22Rv1 (cell line): ENCODE results near the gene RIMS3.

Experiments used
- H3K27ac ChIP-seq: fragments of 450-650 bp; 2 replicates; pipeline ENCODE4 v1.5.1; 2017
- CTCF ChIP-seq: fragments of 450-650 bp; IDR thresholded peaks from 2 replicates; pipeline ENCODE4 v1.5.1; 2017; ENCODE audit warnings: mild to moderate bottlenecking
- ZFX ChIP-seq: fragments of 450-650 bp; IDR thresholded peaks from 2 replicates; pipeline ENCODE4 v1.6.1; 2017; ENCODE audit warnings: antibody characterized with exemption, borderline replicate concordance

The RIMS3 gene

GRCh38 chr1:40665335-40666171 is at the start of gene RIMS3:
TSS of gene RIMS3 (minus strand) at chr1:40665682. CDS start at chr1:40641925, 23,757 bp downstream.
- TF ChIP-seq CTCF, result no peak
- no peak for TF ChIP-seq ZFX
- peak within 1 kb of the TSS; percentile 63 for H3K27ac ChIP-seq

GRCh38 chr1:40712997-40713396 is 47.5 kb upstream of the RIMS3 start:
- no peak for TF ChIP-seq ZFX
- TF ChIP-seq CTCF, result no peak
- H3K27ac ChIP-seq, result peak overlapping the region; percentile 99

DNA sequence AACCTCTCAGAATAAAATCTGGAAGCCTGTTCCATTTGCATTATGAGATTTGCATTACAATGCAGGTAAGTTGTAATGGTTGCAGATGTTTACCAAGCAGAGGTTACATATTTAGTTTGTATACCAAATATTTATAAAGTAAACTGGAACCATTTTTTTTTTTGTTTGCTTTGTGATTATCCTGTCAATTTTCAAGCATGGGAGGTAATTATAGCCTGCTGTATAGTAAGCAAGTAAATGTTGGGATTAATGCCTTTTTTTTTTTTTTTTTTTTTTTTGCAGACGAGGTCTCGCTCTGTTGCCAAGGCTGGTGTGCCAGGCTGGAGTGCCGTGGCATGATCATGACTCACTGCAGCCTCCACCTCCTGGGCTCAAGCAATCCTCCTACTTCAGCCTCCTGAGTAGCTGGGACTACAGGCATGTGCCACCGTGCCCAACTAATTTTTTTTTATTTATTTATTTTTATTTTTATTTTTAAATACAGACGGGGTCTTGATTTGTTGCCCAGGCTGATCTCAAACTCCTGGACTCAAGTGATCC is 47.0 kb upstream of the RIMS3 start:
- peak overlapping the region; percentile 99 for H3K27ac ChIP-seq
- no peak for TF ChIP-seq CTCF
- TF ChIP-seq ZFX, result no peak

DNA sequence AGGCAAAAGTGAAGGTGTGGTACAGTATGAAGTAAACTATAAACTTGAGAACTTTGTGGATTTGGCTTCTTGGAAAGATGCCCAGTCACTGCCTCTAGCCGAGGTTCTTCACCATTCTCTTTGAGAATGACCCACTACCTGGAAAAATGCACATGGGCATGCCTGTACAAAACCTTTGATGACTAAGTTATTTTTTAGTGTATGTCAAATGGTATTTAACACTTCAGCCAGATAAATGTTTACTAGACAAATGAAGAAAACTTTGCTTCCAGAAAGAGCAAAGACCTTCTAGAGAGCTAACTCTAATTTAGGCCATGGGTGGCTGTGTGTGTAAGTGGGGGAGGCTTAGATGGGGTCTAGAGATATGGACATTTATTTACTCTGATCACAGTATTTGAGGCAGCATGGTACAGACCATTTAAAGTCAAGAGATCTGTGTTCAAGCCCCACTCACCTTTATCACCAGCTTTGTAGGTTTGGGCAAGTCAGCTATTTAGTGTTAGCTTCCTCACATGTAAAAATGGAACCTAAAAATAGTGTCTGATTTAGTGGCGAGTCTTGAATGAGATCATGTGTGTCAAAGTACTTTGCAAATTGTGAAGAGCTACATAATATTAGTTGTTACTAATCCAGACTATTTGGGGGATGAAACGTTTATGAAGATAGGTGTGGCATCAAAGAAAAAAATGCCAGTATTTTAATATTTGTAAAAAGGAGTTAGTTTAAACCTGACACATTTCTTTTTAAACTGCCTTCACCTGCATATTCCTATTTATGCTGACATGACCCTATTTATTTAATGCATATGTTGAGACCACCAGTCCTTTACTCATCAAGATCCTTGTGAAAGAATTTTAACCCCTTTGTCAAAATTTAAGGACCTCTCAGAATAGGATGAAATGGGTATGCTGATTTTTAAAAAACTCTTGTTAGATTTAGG is 46.3 kb upstream of the RIMS3 start:
- TF ChIP-seq ZFX, result no peak
- peak overlapping the region; percentile 99 for H3K27ac ChIP-seq

DNA sequence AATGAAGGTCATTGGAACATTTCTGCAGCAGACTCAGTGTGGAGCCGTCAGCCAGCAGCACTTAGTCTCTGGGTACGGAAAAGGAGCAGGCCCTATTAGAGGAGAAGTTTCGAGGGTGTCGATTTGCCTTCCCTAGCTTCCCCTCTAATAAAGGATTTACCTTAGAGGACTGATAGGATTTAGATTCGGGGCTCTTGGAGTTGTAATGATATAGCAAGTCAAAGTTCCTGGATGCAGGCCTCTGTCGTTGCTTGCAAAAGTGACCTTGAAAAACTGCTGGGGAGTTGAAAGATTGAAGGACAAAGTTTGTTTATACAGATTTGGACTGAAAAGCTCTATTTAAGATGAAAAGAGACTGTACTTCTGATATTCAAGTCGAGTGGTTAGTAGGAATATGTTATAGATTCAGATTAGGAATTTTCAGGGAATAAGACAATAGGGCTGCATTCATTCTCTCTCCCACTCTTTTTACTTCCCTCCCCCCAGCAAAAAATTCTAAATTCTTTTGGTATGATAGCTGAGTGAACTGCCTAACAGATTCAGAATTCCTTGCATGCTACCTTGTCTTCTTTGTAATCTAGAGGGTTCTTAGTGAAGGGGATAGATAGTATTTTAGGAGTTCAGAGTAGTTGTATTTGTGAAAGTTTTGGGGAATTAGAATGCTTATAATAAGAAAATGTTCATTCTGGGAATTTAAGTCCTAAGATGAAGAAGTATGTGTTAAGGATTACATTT is 45.3 kb upstream of the RIMS3 start:
- TF ChIP-seq CTCF, result no peak
- TF ChIP-seq ZFX, result no peak
- H3K27ac ChIP-seq, result peak overlapping the region; percentile 99

DNA sequence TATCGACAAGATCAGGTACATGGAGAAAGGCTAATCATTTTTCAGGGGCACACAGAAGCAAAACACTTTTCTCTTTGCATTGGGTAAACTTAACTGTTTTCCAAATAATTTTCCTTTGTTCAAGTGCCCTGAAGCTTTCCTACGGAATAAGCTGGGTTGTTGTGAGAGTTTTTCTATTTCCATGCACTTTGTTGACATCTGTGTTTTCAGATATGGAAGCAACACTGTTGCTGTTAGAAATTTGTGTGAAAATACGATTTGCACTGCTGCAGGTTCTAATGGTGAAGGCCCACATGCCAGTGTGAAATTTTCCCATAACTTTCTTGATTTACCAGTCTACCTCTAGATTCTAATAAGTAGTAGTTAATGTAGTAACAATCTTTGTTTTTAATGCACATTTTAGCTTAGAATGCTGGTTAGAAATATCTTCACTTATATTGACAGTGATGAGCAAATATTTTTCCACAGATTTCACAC is 44.4 kb upstream of the RIMS3 start:
- peak overlapping the region; percentile 99 for H3K27ac ChIP-seq
- TF ChIP-seq CTCF, result no peak
- TF ChIP-seq ZFX, result no peak

- TF ChIP-seq CTCF (no peak), ZFX (no peak)
- H3K27ac ChIP-seq, result peak overlapping the region; percentile 99
Measured at GRCh38 chr1:40709100-40709801, 43.8 kb upstream of the RIMS3 start.
